Astrocyte of the cerebellum (primary cell): ENCODE data around the gene EVI5L.

Source experiments
- DNase-seq: peaks from one replicate; pipeline ENCODE4 v3.0.0-alpha.2; 2011; ENCODE audit warnings: low read depth
- H3K4me3 ChIP-seq: 2 replicates; pipeline ENCODE4 v1.5.1; 2011; ENCODE audit warnings: mild to moderate bottlenecking, low read depth, low read length, moderate library complexity
- in situ Hi-C: cut with HindIII; loops from 2 replicates; pipeline ENCODE4 v1.10.0; 2017; ENCODE audit warnings: low sequenced_read_pairs
- TF ChIP-seq, protein P1 (sequence below): IDR thresholded peaks from 2 replicates; pipeline ENCODE4 v1.5.1; 2012; ENCODE audit warnings: low read length, low read depth, moderate library complexity, mild to moderate bottlenecking; ENCODE audit errors: missing control alignments

EVI5L gene

GRCh38 chr19:7847664-7848063, 17.6 kb downstream of the EVI5L start:
- TF ChIP-seq, protein P1, sequence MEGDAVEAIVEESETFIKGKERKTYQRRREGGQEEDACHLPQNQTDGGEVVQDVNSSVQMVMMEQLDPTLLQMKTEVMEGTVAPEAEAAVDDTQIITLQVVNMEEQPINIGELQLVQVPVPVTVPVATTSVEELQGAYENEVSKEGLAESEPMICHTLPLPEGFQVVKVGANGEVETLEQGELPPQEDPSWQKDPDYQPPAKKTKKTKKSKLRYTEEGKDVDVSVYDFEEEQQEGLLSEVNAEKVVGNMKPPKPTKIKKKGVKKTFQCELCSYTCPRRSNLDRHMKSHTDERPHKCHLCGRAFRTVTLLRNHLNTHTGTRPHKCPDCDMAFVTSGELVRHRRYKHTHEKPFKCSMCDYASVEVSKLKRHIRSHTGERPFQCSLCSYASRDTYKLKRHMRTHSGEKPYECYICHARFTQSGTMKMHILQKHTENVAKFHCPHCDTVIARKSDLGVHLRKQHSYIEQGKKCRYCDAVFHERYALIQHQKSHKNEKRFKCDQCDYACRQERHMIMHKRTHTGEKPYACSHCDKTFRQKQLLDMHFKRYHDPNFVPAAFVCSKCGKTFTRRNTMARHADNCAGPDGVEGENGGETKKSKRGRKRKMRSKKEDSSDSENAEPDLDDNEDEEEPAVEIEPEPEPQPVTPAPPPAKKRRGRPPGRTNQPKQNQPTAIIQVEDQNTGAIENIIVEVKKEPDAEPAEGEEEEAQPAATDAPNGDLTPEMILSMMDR: no peak
- DNase-seq: no peak
- no peak overlapping the region for H3K4me3 ChIP-seq
- in situ Hi-C loops: no loop called here

GRCh38 chr19:7848779-7849457, 18.9 kb downstream of the EVI5L start:
- no peak overlapping the region for H3K4me3 ChIP-seq
- no peak for DNase-seq
- in situ Hi-C loops: no loop called here
- TF ChIP-seq, protein P1: no peak

DNA sequence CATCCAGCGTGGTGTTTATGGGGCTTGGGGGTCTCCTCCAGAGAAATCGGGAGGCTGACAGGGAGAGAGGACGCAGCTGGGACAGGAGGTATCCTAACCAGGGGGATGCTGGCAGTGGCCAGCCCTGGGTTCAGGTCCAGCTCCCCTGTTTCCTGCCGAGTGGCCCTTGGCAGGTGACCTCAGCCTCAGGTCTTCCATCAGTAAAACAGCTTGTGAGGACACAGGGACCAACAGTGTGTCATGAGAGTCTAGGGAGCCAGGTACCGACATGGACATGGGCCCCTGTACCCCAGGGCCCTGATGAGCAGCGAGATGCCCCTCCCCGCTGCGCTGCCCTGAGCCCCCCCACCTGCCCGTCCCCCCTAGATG, 19.6 kb downstream of the EVI5L start:
- in situ Hi-C loops: no loop called here
- TF ChIP-seq, protein P1: no peak
- DNase-seq: no peak
- no peak overlapping the region for H3K4me3 ChIP-seq

- DNase-seq: no peak
- in situ Hi-C loops: no loop called here
- no peak overlapping the region for H3K4me3 ChIP-seq
- TF ChIP-seq, protein P1: no peak
Measured at GRCh38 chr19:7850000-7850813, 20.2 kb downstream of the EVI5L start.

- TF ChIP-seq, protein P1: no peak
- in situ Hi-C loops: no loop called here
- no peak overlapping the region for H3K4me3 ChIP-seq
- no peak for DNase-seq
Measured at GRCh38 chr19:7850945-7851622, 21.1 kb downstream of the EVI5L start.

GRCh38 chr19:7851623-7852500, 21.8 kb downstream of the EVI5L start:
- in situ Hi-C loops: no loop called here
- no peak overlapping the region for H3K4me3 ChIP-seq
- DNase-seq: no peak
- TF ChIP-seq, protein P1: no peak
